Measurements from ENCODE around the gene SMYD3. TPM values are rescaled to one million over a fixed set of nuclear protein-coding genes. Genes with fewer than 3 reads are reported as not detected.

SMYD3 gene
- total RNA-seq, 3 donors from 2014 or later (not counting 1 experiment from before 2014, with no cell fraction given), result 43.6 to 48.0 (median 46.1) TPM

DNA sequence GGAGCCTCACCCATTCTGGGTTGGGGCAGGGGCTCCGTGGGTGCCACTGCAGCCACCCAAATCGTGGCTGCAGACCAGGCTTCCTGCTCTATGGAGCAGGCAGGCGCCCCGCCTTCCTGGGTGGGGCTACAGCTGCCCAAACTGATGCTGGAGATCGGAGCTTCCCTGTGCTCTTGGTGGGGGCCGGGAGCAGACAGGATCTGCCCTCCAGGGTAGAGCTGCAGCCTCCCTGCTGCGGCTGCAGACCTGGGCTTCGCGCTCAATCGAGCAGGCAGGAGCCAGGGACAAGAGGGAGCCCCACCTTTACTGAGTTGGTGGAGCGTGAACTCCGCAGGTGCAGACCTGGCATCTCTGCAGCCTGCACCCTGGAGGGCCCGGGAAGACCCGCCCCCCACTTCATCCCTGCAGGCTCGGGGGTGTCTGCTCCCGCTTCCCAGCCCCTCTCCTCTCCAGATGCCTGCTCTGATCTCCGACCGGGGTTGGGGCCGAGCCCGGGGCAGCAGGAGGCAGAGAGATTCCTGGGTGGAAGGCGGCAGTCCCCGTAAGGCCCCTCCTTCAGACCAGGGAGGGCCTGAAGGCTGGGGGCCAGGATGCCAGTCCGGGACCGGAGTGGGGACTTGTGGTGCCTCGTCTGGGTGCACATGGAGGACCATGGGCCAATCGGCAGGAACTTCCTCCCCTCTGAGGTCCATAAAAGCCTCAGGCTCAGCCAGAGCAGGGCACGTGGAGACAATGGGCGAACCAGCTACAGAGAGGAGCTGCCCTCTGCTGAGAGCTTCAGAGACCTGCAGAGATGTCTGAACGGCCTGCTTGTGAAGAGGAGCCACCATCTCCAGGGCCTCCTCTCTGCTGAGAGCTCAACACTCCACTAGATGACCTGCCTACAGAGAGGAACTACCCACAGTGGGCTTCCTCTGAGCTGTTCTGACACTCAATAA is 359.3 kb downstream of the SMYD3 start:
- no peaks in the 10 kb centered on the region for H3K9me3 ChIP-seq (ENCODE audit: control insufficient read depth, insufficient read depth, low read length)
- Mint-ChIP-seq H3K27me3 (ENCODE audit: low read depth in 2 of 2) (no peaks in the 10 kb centered on the region), H3K4me3 (no peak overlapping the region), H3K27ac (no peak overlapping the region), H3K9me3 (no peaks in the 10 kb centered on the region), H3K4me1 (peaks cover 0 to 5% of the 10 kb centered on the region in 2 donors), H3K36me3 (no peaks in the 10 kb centered on the region)
- TF ChIP-seq, protein P1, sequence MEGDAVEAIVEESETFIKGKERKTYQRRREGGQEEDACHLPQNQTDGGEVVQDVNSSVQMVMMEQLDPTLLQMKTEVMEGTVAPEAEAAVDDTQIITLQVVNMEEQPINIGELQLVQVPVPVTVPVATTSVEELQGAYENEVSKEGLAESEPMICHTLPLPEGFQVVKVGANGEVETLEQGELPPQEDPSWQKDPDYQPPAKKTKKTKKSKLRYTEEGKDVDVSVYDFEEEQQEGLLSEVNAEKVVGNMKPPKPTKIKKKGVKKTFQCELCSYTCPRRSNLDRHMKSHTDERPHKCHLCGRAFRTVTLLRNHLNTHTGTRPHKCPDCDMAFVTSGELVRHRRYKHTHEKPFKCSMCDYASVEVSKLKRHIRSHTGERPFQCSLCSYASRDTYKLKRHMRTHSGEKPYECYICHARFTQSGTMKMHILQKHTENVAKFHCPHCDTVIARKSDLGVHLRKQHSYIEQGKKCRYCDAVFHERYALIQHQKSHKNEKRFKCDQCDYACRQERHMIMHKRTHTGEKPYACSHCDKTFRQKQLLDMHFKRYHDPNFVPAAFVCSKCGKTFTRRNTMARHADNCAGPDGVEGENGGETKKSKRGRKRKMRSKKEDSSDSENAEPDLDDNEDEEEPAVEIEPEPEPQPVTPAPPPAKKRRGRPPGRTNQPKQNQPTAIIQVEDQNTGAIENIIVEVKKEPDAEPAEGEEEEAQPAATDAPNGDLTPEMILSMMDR (IDR thresholded peaks at IDR 0.05), result no peak
- H3K4me3 ChIP-seq (ENCODE audit: low read length), result no peak overlapping the region
- H3K27me3 ChIP-seq (ENCODE audit: control insufficient read depth, insufficient read depth, low read length), result no peaks in the 10 kb centered on the region
- DNase-seq, result no peak
- intact Hi-C loops (cut with micrococcal nuclease), result no loop called here
- no peak overlapping the region for H3K27ac ChIP-seq (ENCODE audit: low read length)
- no peaks in the 10 kb centered on the region for H3K4me1 ChIP-seq (ENCODE audit: control insufficient read depth, insufficient read depth, low read length)
- H3K36me3 ChIP-seq (ENCODE audit: control insufficient read depth, insufficient read depth, low read length), result no peaks in the 10 kb centered on the region
- 96% methylated on average over 28 of the region's 29 CpGs for WGBS (ENCODE audit: insufficient coverage)
- ATAC-seq, result no peak

DNA sequence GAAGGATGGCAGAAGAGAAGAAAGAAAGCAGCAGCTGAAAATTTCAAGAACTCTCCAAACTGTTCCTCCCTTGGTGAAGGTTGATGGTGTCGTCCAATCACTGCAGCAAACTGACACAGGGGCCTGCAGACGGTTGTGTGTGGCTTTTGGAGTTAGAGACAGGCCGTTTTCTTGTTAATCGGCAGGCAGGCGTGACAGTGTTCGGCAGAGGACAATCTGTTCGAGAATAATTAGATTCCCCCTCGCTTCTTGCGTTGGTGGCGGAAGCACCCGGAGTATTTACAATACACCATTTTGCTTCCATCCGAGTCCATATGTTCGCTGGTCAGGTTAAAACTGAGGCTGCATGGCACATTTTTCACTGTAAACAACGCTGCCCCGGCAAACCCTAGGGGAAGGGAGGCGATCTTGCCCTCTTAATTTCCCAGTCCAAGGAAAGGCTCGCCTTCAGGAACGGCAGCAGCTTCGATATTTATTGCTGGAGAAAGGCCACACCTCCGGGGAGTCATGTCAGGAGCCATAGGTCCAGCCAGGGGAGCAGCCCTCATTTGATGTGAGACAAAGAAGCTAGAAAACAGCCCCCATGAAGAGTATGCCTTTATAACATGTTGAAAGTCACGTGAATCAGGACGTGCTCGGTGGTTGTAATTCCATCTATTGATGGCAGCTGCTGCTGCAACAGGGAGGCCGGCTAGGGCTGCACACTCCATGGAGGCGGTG is 360.1 kb downstream of the SMYD3 start:
- Mint-ChIP-seq H3K36me3 (no peaks in the 10 kb centered on the region), H3K4me1 (peaks cover 0 to 5% of the 10 kb centered on the region in 2 donors), H3K27ac (no peak overlapping the region), H3K27me3 (ENCODE audit: low read depth in 2 of 2) (no peaks in the 10 kb centered on the region), H3K4me3 (no peak overlapping the region), H3K9me3 (no peaks in the 10 kb centered on the region)
- no peaks in the 10 kb centered on the region for H3K36me3 ChIP-seq (ENCODE audit: control insufficient read depth, insufficient read depth, low read length)
- TF ChIP-seq, protein P1 (IDR thresholded peaks at IDR 0.05), result no peak
- no peak for DNase-seq
- ATAC-seq, result no peak
- H3K4me1 ChIP-seq (ENCODE audit: control insufficient read depth, insufficient read depth, low read length), result no peaks in the 10 kb centered on the region
- no peak overlapping the region for H3K4me3 ChIP-seq (ENCODE audit: low read length)
- H3K27ac ChIP-seq (ENCODE audit: low read length), result no peak overlapping the region
- 88% methylated on average over 25 of the region's 25 CpGs for WGBS (ENCODE audit: insufficient coverage)
- H3K27me3 ChIP-seq (ENCODE audit: control insufficient read depth, insufficient read depth, low read length), result no peaks in the 10 kb centered on the region
- no peaks in the 10 kb centered on the region for H3K9me3 ChIP-seq (ENCODE audit: control insufficient read depth, insufficient read depth, low read length)
- intact Hi-C loops (cut with micrococcal nuclease), result no loop called here

DNA sequence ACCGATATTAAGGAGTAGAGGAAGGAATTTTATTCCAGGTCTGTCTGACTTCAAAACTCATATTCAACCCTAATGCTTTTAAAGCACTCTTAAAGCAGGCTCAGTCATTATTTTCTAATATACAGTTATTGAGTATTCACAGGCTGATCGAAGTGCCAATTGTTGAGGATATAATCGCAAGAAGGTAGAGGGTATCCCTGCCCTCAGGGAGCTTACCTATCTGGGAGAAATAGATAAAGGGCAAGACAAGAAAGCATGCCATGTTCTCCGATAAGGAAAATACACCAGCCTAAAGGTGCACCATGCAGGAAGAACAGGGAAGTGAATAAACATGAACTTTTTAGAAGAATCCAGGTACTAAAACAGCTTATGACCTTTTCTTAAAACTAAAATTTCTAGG is 361.2 kb downstream of the SMYD3 start:
- no peaks in the 10 kb centered on the region for H3K36me3 Mint-ChIP-seq
- Histone ChIP-seq H3K9me3 (ENCODE audit: control insufficient read depth, insufficient read depth, low read length) (no peaks in the 10 kb centered on the region), H3K4me3 (ENCODE audit: low read length) (no peak overlapping the region), H3K27ac (ENCODE audit: low read length) (no peak overlapping the region), H3K36me3 (ENCODE audit: control insufficient read depth, insufficient read depth, low read length) (no peaks in the 10 kb centered on the region), H3K4me1 (ENCODE audit: control insufficient read depth, insufficient read depth, low read length) (no peaks in the 10 kb centered on the region), H3K27me3 (ENCODE audit: control insufficient read depth, insufficient read depth, low read length) (no peaks in the 10 kb centered on the region)
- 97% methylated on average over 3 of the region's 4 CpGs for WGBS (ENCODE audit: insufficient coverage)
- TF ChIP-seq, protein P1 (IDR thresholded peaks at IDR 0.05), result no peak
- ATAC-seq (no peak), DNase-seq (no peak)
- H3K27me3 Mint-ChIP-seq (ENCODE audit: low read depth in 2 of 2), result no peaks in the 10 kb centered on the region
- intact Hi-C loops (cut with micrococcal nuclease), result no loop called here
- no peaks in the 10 kb centered on the region for H3K9me3 Mint-ChIP-seq
- no peak overlapping the region for H3K4me3 Mint-ChIP-seq
- no peaks in the 10 kb centered on the region for H3K4me1 Mint-ChIP-seq
- H3K27ac Mint-ChIP-seq, result no peak overlapping the region

Measured in natural killer cell (primary cell).